MCF 10A (cell line): ENCODE measurements around the gene NFIX. TPM values are rescaled to one million over a fixed set of nuclear protein-coding genes. Genes with fewer than 3 reads are reported as not detected.

Experiments
- BruUV-seq: library from RNA; stranded (reverse); fragments of 400-500 nt; replicated peaks from 2 replicates; lab custom pipeline; 2021; lab: Mats Ljungman, UMichigan
- CTCF ChIA-PET: fragments of 300-600 bp; sonication (Branson Sonifier 250); formaldehyde crosslinking; extraction: SDS; loops from one replicate; lab custom pipeline; 2021; ENCODE audit warnings: antibody characterized with exemption, inconsistent platforms; lab: Yijun Ruan, JAX
- POLR2A ChIA-PET: fragments of 300-600, 350-650 bp; sonication (Branson Sonifier 250); formaldehyde crosslinking; extraction: SDS; loops from one replicate; lab custom pipeline; 2020; ENCODE audit warnings: antibody characterized with exemption, inconsistent platforms; lab: Yijun Ruan, JAX
- DNase-seq: peaks from one replicate; pipeline ENCODE4 v3.0.0-alpha.2; 2018; ENCODE audit not compliant: unreplicated experiment
- H3K27ac Mint-ChIP-seq: one replicate; pipeline ENCODE4 v1.8.0; 2022; ENCODE audit warnings: mild to moderate bottlenecking, low read depth, mixed read lengths; ENCODE audit not compliant: unreplicated experiment
- H3K27me3 Mint-ChIP-seq: one replicate; pipeline ENCODE4 v1.8.0; 2022; ENCODE audit warnings: mixed read lengths; ENCODE audit not compliant: insufficient read depth, unreplicated experiment
- H3K36me3 Mint-ChIP-seq: one replicate; pipeline ENCODE4 v1.8.0; 2022; ENCODE audit warnings: mild to moderate bottlenecking, moderate library complexity, mixed read lengths; ENCODE audit not compliant: insufficient read depth, unreplicated experiment
- H3K4me1 Mint-ChIP-seq: one replicate; pipeline ENCODE4 v1.8.0; 2022; ENCODE audit warnings: mixed read lengths; ENCODE audit not compliant: insufficient read depth, unreplicated experiment
- H3K4me3 Mint-ChIP-seq: one replicate; pipeline ENCODE4 v1.8.0; 2022; ENCODE audit warnings: mild to moderate bottlenecking, moderate library complexity, mixed read lengths; ENCODE audit not compliant: unreplicated experiment
- H3K9me3 Mint-ChIP-seq: one replicate; pipeline ENCODE4 v1.8.0; 2022; ENCODE audit warnings: mixed read lengths; ENCODE audit not compliant: unreplicated experiment
- intact Hi-C: fragments of 100-400 bp; cut with micrococcal nuclease; formaldehyde crosslinking; loops from 2 replicates; pipeline ENCODE4 v1.14.1; 2022
- total RNA-seq: library from RNA; stranded (reverse); gene quantifications from 2 replicates; pipeline ENCODE4 v1.2.3, GENCODE V29; 2022
- TF ChIP-seq, protein P1 (sequence below): fragments of 200-600 bp; IDR thresholded peaks from one replicate; pipeline ENCODE4 v1.8.0; 2022; ENCODE audit warnings: antibody characterized with exemption, mild to moderate bottlenecking; ENCODE audit not compliant: unreplicated experiment

Gene NFIX
- total RNA-seq, 1 experiment from 2014 or later, result 27.2 TPM

GRCh38 chr19:13087795-13088537 is 92.7 kb downstream of the NFIX start:
- intact Hi-C loops, result no loop called here
- H3K4me1 Mint-ChIP-seq, result no peaks in the 10 kb centered on the region
- H3K36me3 Mint-ChIP-seq, result peaks cover 11% of the 10 kb centered on the region
- no TSS peak for BruUV-seq
- no peak overlapping the region for H3K4me3 Mint-ChIP-seq
- no peak for DNase-seq
- TF ChIP-seq, protein P1, sequence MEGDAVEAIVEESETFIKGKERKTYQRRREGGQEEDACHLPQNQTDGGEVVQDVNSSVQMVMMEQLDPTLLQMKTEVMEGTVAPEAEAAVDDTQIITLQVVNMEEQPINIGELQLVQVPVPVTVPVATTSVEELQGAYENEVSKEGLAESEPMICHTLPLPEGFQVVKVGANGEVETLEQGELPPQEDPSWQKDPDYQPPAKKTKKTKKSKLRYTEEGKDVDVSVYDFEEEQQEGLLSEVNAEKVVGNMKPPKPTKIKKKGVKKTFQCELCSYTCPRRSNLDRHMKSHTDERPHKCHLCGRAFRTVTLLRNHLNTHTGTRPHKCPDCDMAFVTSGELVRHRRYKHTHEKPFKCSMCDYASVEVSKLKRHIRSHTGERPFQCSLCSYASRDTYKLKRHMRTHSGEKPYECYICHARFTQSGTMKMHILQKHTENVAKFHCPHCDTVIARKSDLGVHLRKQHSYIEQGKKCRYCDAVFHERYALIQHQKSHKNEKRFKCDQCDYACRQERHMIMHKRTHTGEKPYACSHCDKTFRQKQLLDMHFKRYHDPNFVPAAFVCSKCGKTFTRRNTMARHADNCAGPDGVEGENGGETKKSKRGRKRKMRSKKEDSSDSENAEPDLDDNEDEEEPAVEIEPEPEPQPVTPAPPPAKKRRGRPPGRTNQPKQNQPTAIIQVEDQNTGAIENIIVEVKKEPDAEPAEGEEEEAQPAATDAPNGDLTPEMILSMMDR, result no peak
- ChIA-PET CTCF (no interaction called here), POLR2A (no interaction called here)
- no peaks in the 10 kb centered on the region for H3K27me3 Mint-ChIP-seq
- H3K27ac Mint-ChIP-seq, result no peak overlapping the region
- no peaks in the 10 kb centered on the region for H3K9me3 Mint-ChIP-seq

- no peak for DNase-seq
- POLR2A ChIA-PET, result no interaction called here
- TF ChIP-seq, protein P1, result peak; percentile 27
- no TSS peak for BruUV-seq
- Mint-ChIP-seq H3K27me3 (no peaks in the 10 kb centered on the region), H3K9me3 (no peaks in the 10 kb centered on the region), H3K36me3 (peaks cover 11% of the 10 kb centered on the region), H3K27ac (no peak overlapping the region), H3K4me1 (no peaks in the 10 kb centered on the region), H3K4me3 (no peak overlapping the region)
- intact Hi-C loops, result no loop called here
- CTCF ChIA-PET, result interaction anchor here (0.6 to 7.6 kb wide), 2 partner anchors 34 to 111 kb away, joined by 3 to 97 read pairs; no protein-coding TSS in a partner anchor
Measured at GRCh38 chr19:13089139-13089856, 94.0 kb downstream of the NFIX start.

GRCh38 chr19:13089857-13090507 is 94.7 kb downstream of the NFIX start:
- intact Hi-C loops, result no loop called here
- ChIA-PET CTCF (interaction anchor here (0.6 to 7.6 kb wide), 2 partner anchors 34 to 111 kb away, joined by 3 to 97 read pairs; no protein-coding TSS in a partner anchor), POLR2A (no interaction called here)
- TF ChIP-seq, protein P1, result no peak
- Mint-ChIP-seq H3K36me3 (peaks cover 11% of the 10 kb centered on the region), H3K4me1 (no peaks in the 10 kb centered on the region), H3K4me3 (no peak overlapping the region), H3K9me3 (no peaks in the 10 kb centered on the region), H3K27ac (no peak overlapping the region), H3K27me3 (no peaks in the 10 kb centered on the region)
- no peak for DNase-seq
- BruUV-seq, result no TSS peak
